B cell (primary cell): Measurements from ENCODE around the gene SUSD4.

Experiments
- EZH2 ChIP-seq: IDR thresholded peaks from 2 replicates; pipeline ENCODE4 v1.6.1; 2012; ENCODE audit warnings: borderline replicate concordance, low read depth, mild to moderate bottlenecking, moderate library complexity, low read length; ENCODE audit not compliant: insufficient read depth, poor library complexity, severe bottlenecking
- TF ChIP-seq, protein P1 (sequence below): fragments of 200-600 bp; IDR thresholded peaks from one replicate; pipeline ENCODE4 v1.8.0; 2022; ENCODE audit warnings: antibody characterized with exemption, mild to moderate bottlenecking

DNA sequence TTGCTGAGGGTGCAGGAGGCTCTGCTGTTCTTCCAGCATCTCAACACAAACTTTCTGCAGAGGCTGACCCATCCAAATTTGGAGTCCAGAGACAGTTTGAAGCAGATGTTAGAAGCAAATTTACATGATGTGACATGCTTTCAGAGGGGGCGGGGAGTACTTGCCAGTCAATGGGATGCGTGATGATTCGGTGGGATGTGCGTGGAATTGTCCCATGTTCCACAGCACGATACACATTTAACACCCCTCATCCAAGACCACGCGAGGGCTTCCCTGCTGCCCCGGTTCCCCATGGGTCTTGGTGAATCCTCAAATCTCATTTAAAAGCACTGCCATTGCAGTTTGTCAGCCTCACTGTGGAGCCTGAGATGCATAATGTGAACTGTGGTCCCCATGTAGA, 142.3 kb downstream of the SUSD4 start:
- no peak for TF ChIP-seq EZH2
- TF ChIP-seq, protein P1, sequence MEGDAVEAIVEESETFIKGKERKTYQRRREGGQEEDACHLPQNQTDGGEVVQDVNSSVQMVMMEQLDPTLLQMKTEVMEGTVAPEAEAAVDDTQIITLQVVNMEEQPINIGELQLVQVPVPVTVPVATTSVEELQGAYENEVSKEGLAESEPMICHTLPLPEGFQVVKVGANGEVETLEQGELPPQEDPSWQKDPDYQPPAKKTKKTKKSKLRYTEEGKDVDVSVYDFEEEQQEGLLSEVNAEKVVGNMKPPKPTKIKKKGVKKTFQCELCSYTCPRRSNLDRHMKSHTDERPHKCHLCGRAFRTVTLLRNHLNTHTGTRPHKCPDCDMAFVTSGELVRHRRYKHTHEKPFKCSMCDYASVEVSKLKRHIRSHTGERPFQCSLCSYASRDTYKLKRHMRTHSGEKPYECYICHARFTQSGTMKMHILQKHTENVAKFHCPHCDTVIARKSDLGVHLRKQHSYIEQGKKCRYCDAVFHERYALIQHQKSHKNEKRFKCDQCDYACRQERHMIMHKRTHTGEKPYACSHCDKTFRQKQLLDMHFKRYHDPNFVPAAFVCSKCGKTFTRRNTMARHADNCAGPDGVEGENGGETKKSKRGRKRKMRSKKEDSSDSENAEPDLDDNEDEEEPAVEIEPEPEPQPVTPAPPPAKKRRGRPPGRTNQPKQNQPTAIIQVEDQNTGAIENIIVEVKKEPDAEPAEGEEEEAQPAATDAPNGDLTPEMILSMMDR: no peak
